ENCODE measurements around the gene MYO3A.

Gene MYO3A

DNA sequence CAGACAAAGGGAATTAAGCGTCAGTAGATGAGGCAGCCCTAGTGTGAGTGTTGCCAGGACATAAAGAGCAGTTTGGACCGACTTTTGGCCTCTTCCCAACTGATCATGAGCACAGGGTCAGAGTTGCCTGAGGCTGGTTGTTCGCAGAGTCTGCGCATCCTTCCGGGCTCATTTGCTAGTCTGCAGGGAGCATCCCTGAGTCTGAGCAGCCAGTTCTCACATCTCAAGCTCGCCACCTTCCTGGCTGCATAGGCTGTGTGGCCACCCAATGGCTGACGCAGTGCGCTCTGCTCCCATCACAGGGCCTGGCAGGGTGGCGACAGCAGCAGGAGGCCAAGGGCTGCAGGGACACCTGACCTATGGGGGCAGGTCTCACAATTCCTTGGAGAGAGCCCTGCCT lies 287.5 kb downstream of the MYO3A start:
- Histone ChIP-seq H3K9ac (ENCODE audit: low read length) (no peak overlapping the region), H3K36me3 (ENCODE audit: low read length) (no peaks in the 10 kb centered on the region), H3K9me2 (replicated peaks; ENCODE audit: insufficient read depth, low read length) (no peaks in the 10 kb centered on the region), H3K9me3 (ENCODE audit: insufficient read depth, low read length) (no peaks in the 10 kb centered on the region), H3F3A (ENCODE audit: insufficient read depth) (no peaks in the 10 kb centered on the region), H3K27ac (ENCODE audit: low read depth, low read length) (no peak overlapping the region), H3K79me2 (ENCODE audit: insufficient read depth, low read length) (no peaks in the 10 kb centered on the region), H3K27me3 (ENCODE audit: low read length) (0 out of 2 replicates have a peak, but pooled peaks cover 4% of the 10 kb centered on the region), H3K4me3 (ENCODE audit: insufficient read depth, low read length, poor library complexity, severe bottlenecking) (no peak overlapping the region), H3K4me2 (ENCODE audit: low read depth, low read length, poor library complexity, severe bottlenecking) (no peak overlapping the region), H2AFZ (ENCODE audit: low read depth, low read length, severe bottlenecking) (no peak overlapping the region), H4K20me1 (ENCODE audit: low read depth, low read length) (no peaks in the 10 kb centered on the region)
- no peak for TF ChIP-seq EZH2phosphoT487 (conservative IDR thresholded peaks at IDR 0.05; ENCODE audit: low read length)
- TF ChIP-seq, protein P1, sequence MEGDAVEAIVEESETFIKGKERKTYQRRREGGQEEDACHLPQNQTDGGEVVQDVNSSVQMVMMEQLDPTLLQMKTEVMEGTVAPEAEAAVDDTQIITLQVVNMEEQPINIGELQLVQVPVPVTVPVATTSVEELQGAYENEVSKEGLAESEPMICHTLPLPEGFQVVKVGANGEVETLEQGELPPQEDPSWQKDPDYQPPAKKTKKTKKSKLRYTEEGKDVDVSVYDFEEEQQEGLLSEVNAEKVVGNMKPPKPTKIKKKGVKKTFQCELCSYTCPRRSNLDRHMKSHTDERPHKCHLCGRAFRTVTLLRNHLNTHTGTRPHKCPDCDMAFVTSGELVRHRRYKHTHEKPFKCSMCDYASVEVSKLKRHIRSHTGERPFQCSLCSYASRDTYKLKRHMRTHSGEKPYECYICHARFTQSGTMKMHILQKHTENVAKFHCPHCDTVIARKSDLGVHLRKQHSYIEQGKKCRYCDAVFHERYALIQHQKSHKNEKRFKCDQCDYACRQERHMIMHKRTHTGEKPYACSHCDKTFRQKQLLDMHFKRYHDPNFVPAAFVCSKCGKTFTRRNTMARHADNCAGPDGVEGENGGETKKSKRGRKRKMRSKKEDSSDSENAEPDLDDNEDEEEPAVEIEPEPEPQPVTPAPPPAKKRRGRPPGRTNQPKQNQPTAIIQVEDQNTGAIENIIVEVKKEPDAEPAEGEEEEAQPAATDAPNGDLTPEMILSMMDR (IDR thresholded peaks at IDR 0.05; ENCODE audit: insufficient read depth, low read length, poor library complexity, severe bottlenecking) = no peak

DNA sequence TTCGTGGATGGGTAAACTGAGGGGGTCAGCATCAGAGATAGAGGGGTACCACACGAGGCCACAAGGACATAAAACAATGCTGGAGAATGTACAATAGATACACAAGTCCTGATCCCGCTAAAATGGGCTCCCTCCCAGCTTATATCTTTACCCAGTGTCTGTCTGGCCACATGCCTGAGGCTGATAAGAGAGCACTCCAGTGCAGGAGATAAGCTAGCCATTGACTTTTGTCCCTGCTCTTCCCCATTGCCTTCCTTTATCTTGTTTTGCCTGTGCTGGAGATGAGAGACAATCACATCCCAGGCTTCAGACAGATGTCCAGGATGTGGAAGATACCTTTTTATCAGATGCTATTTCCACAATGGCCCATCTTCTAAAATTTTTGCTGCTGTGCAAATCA lies 288.5 kb downstream of the MYO3A start:
- H3K79me2 ChIP-seq (ENCODE audit: insufficient read depth, low read length) = no peaks in the 10 kb centered on the region
- no peaks in the 10 kb centered on the region for H4K20me1 ChIP-seq (ENCODE audit: low read depth, low read length)
- no peak overlapping the region for H2AFZ ChIP-seq (ENCODE audit: low read depth, low read length, severe bottlenecking)
- no peak overlapping the region for H3K9ac ChIP-seq (ENCODE audit: low read length)
- H3K27ac ChIP-seq (ENCODE audit: low read depth, low read length) = no peak overlapping the region
- no peaks in the 10 kb centered on the region for H3K9me3 ChIP-seq (ENCODE audit: insufficient read depth, low read length)
- no peak overlapping the region for H3K4me3 ChIP-seq (ENCODE audit: insufficient read depth, low read length, poor library complexity, severe bottlenecking)
- H3K4me2 ChIP-seq (ENCODE audit: low read depth, low read length, poor library complexity, severe bottlenecking) = no peak overlapping the region
- H3F3A ChIP-seq (ENCODE audit: insufficient read depth) = no peaks in the 10 kb centered on the region
- 0 out of 2 replicates have a peak, but pooled peaks cover 4% of the 10 kb centered on the region for H3K27me3 ChIP-seq (ENCODE audit: low read length)
- no peaks in the 10 kb centered on the region for H3K9me2 ChIP-seq (replicated peaks; ENCODE audit: insufficient read depth, low read length)
- no peaks in the 10 kb centered on the region for H3K36me3 ChIP-seq (ENCODE audit: low read length)
- TF ChIP-seq, protein P1 (IDR thresholded peaks at IDR 0.05; ENCODE audit: insufficient read depth, low read length, poor library complexity, severe bottlenecking) = no peak
- no peak for TF ChIP-seq EZH2phosphoT487 (conservative IDR thresholded peaks at IDR 0.05; ENCODE audit: low read length)

DNA sequence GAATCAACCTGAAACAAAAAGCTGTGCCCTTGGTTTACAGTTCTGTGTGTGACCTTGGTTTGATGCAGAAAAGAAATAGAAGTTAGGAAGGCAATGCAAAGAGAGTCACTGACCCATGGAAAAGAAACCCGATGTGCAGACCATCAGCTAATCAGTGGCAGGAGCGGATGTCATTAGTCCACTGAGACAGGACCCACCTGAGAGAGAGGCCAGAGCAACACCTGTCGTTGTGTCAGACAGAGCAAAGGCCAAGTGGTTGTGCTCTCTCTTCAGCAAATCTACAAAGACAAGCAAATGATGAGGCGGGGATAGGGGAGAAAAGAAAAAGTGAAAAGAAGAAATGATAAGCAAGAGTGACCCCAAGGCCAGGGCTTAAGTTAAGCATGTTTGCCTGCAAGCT lies 291.3 kb downstream of the MYO3A start:
- no peaks in the 10 kb centered on the region for H3K36me3 ChIP-seq (ENCODE audit: low read length)
- H3K4me2 ChIP-seq (ENCODE audit: low read depth, low read length, poor library complexity, severe bottlenecking) = no peak overlapping the region
- H3K27me3 ChIP-seq (ENCODE audit: low read length) = 0 out of 2 replicates have a peak, but pooled peaks cover 4% of the 10 kb centered on the region
- no peaks in the 10 kb centered on the region for H3F3A ChIP-seq (ENCODE audit: insufficient read depth)
- no peak overlapping the region for H3K4me3 ChIP-seq (ENCODE audit: insufficient read depth, low read length, poor library complexity, severe bottlenecking)
- H2AFZ ChIP-seq (ENCODE audit: low read depth, low read length, severe bottlenecking) = no peak overlapping the region
- H3K9me3 ChIP-seq (ENCODE audit: insufficient read depth, low read length) = no peaks in the 10 kb centered on the region
- no peak overlapping the region for H3K9ac ChIP-seq (ENCODE audit: low read length)
- H3K9me2 ChIP-seq (replicated peaks; ENCODE audit: insufficient read depth, low read length) = no peaks in the 10 kb centered on the region
- no peak overlapping the region for H3K27ac ChIP-seq (ENCODE audit: low read depth, low read length)
- no peaks in the 10 kb centered on the region for H4K20me1 ChIP-seq (ENCODE audit: low read depth, low read length)
- TF ChIP-seq, protein P1 (IDR thresholded peaks at IDR 0.05; ENCODE audit: insufficient read depth, low read length, poor library complexity, severe bottlenecking) = no peak
- TF ChIP-seq EZH2phosphoT487 (conservative IDR thresholded peaks at IDR 0.05; ENCODE audit: low read length) = no peak
- no peaks in the 10 kb centered on the region for H3K79me2 ChIP-seq (ENCODE audit: insufficient read depth, low read length)

All from SU-DHL-6 (cell line).